Activated T-cell treated with anti-CD3 and anti-CD28 coated beads for 4 hours (primary cell): ENCODE measurements around the gene TRERF1.
"Not testable (repeated sequence)": the region's sequence is repeated elsewhere in the genome, so short reads cannot be mapped to it uniquely, and the experiment has no call there.

ENCODE experiments used
- DNase-seq: peaks from one replicate; pipeline ENCODE4 v3.0.0-alpha.2; 2020

TRERF1 gene, protein sequence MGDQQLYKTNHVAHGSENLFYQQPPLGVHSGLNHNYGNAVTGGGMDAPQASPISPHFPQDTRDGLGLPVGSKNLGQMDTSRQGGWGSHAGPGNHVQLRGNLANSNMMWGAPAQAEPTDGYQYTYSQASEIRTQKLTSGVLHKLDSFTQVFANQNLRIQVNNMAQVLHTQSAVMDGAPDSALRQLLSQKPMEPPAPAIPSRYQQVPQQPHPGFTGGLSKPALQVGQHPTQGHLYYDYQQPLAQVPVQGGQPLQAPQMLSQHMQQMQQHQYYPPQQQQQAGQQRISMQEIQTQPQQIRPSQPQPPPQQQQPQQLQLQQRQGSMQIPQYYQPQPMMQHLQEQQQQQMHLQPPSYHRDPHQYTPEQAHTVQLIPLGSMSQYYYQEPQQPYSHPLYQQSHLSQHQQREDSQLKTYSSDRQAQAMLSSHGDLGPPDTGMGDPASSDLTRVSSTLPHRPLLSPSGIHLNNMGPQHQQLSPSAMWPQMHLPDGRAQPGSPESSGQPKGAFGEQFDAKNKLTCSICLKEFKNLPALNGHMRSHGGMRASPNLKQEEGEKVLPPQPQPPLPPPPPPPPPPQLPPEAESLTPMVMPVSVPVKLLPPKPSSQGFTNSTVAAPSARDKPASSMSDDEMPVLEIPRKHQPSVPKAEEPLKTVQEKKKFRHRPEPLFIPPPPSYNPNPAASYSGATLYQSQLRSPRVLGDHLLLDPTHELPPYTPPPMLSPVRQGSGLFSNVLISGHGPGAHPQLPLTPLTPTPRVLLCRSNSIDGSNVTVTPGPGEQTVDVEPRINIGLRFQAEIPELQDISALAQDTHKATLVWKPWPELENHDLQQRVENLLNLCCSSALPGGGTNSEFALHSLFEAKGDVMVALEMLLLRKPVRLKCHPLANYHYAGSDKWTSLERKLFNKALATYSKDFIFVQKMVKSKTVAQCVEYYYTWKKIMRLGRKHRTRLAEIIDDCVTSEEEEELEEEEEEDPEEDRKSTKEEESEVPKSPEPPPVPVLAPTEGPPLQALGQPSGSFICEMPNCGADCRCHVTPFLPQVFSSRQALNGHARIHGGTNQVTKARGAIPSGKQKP (N-terminal part only)

DNA sequence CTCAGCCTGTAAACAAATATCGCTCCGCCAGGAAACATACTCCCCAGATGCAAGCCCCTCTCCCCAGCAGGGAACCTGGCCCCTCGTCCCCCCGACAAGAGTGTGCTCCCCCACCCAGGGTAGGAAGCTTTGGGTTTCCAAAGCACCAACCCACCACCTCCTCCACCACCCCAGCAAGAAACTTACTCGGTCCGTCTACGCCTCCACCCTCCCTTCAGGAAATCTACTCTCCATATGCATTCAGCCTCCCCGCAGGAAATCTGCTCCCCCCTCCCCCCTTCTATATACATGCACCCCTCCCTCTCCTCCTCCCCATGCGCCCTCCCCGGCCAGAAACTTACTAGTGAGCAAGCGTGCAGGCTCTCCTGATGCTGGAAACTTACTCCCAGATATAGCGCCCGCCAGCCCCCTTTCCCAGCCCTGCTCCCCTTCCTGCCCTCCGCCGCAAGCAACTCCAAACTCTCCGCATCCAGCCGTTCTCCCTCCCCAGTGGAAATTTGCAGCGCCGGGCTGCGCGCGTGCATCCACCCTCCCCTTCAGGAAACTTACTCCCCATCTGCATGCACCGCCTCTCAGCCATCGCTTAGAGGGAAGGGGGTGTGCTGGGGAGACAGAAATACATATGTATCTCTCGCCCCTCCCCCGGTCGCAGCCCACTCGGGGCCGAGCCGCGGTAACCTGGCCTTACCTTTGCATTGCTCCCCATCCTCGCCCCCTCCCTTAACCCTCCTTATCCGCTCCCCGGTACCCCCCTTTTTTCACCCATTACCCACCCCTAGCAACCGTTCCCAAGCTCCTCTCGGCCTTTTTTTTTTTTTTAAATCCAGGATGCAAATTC lies at the start of gene TRERF1:
TRERF1 (minus strand) TSS at position 594 of the 838 bp plus-strand sequence. CDS start 182,336 bp downstream, outside the sequence.
- no peak for DNase-seq

DNA sequence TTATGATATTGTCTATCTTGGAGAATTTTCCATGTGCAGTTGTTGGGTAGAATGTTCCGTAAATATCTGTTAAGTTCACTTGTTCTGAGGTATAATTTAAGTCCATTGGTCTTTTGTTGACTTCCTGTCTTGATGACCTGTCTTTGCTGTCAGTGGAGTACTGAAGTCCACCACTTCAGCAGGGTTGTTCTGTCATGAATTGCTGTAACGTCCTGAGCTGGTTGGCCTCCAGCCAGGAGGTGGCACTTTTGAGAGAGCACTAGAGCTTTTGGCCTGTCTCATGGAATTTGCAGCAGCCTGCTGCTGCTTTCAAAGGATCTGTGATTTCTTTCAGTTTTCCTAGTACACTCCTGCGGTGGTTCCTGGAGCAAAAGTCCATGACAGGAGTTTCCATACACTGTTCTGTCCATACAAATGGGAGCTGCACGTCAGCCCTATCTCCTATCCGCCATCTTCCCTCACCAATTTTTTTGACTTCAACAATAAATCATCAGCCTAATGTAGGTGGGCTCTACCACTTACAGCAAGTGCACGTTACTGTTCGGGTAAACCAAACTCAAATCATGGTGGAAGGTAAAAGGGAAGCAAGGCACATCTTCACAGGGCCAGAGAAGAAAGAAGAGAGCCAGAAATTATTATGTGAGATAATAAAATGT lies 46.9 kb upstream of the TRERF1 start:
- DNase-seq, result no peak

DNA sequence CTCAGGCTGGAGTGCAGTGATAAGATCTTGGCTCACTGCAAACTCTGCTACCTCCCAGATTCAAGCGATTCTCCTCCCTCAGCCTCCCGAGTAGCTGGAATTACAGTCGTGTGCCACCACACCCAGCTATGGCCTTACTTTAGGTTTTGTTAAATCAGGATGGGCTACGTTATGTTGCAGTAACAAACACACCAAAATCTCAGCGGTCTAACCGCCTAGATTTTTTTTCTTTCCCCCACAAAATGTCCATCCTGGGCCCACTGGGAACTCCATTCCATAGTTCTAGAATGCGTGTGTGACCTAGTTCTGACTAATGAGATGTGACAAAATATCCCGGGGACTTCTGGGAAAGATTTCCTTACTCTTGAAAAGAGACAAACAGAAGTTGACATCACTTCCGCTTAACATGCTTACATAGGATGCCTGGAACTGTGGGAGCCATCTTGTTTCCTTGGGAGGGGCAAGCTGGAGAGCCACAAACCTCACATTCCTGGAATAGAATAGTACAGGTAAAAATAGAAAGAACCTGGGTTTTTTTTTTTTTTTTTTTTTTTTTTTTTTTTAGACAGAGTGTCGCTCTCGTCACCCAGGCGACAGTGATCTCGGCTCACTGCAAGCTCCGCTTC lies 42.3 kb upstream of the TRERF1 start:
- DNase-seq, result no peak

DNA sequence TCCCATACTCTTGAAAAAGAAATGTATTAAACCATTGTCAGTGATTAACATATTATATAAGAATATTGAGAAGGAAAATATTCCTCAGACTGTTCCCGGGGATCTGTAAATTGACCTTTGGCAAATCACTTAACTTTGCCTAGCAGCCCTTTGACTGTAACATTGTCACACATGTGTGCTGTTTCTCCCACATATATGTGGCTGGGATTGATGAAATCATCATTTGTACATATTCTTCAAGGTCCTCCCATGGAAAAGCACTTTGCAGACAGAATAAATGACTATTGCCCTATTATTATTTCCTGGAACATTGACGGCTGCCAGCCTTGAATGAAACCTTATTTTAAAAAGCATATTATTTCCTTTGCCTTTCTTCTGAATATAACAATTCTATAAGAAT lies 36.4 kb upstream of the TRERF1 start:
- DNase-seq, result no peak

DNA sequence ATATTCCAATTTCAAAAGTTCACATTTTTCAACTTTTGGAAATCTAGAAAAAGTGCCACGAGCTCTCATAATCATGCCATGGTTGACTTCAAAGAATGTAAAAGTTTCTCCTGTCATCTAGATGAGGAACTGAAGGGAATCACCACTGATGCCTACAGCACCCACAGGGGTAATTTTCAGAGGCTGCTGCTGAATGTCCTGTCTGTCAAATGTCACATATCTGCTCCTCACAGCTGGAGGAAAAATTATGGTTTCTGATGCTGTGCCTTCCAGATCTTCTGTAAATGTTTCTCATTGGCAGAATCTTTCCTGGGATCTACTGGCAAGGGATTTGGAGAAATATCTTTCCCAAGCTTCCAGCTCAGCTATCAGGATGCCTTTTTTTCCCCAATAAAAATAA lies 32.5 kb upstream of the TRERF1 start:
- no peak for DNase-seq

DNA sequence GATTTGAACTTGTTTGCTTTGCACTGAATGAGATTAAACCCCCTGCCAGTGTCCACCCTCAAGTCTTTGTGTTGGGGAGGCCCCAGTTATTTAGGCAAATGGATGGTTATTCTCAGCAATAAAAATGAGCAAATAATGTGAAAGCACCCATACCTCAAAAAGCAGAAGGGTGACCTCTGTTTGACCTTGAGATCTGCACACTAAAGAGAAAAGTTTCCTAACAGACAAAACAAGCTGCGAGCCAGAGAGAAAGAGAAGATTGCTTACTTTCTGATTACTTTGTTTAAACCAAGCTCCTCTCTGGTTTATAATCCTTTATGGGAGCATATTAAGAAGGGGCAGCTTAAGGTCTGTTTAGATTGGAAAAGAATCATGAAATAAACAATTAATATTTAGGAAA lies 30.4 kb upstream of the TRERF1 start:
- DNase-seq, result no peak

DNA sequence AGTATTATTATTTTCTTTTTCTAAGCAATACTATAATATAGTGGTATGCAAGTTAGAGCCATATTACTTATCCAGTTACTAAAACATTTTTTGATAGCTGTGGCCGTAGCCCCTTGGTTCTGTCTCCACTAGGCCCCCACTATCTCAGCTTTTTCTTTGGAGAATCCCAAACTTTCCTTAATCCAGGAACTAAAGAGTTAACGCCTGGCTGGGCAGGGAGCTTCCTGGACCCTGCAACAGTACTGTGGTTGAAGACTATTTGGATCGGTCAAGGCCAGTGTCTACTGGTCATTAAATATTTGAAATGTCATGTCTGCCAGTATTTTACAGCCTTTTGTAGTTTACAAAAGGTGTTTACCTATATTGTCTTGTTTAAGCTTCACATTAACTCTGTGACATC lies 20.0 kb upstream of the TRERF1 start:
- no peak for DNase-seq

DNA sequence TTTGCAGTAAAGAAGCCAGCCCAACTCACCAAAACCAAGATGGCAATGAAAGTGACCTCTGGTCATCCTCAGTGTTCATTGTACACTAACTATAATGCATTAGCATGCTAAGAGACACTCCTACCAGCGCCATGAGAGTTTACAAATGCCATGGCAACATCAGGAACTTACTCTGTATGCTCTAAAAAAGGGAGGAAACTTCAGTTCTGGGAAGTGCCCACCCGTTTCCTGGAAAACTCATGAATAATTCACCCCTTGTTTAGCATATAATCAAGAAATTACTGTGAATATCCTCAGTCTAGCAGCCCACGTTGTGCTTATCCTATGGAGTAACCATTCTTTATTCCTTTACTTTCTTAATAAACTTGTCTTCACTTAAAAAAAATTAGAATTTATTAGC lies 19.4 kb upstream of the TRERF1 start:
- no peak for DNase-seq

DNA sequence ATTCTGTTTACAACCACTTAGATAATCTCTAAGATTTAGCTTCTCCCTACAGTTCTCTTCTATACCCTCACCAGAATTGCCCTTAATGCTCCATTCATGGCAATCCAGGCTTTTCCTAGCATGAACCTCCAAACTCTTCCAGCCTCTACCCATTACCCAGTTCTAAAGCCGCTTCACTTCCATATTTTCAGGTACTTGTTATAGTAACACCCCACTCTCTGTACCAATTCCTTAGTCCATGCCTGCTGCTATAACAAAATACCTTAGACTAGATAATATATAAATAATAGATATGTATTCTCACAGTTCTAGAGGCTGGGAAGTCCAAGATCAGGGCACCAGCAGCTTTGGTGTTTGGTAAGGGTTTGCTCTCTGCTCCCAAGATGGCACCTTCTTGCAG lies 16.5 kb upstream of the TRERF1 start:
- DNase-seq, result no peak

DNA sequence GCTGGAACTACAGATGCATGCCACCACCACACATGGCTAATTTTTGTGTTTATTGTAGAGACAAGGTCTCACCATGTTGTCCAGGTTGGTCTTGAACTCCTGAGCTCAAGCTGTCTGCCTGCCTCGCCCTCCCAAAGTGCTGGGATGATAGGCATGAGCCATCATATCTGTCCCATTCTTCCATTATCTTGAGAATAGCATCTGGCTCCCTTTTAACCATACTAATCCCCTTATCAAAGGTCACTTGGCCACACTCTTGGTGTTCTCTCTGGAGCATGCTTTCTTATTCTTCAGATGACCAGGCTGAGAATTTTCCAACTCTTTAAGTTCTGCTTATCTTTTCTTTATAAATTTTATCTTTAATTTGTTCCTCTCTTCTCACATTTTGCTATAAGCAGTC lies 15.9 kb upstream of the TRERF1 start:
- no peak for DNase-seq

DNA sequence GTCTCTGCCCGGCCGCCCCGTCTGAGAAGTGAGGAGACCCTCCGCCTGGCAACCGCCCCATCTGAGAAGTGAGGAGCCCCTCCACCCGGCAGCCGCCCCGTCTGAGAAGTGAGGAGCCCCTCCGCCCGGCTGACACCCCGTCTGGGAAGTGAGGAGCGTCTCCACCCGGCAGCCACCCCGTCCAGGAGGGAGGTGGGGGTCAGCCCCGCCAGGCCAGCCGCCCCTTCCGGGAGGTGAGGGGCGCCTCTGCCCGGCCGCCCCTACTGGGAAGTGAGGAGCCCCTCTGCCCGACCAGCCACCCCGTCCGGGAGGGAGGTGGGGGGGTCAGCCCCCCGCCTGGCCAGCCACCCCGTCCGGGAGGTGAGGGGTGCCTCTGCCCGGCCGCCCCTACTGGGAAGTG lies 14.7 kb upstream of the TRERF1 start:
- DNase-seq, result not testable (repeated sequence)

DNA sequence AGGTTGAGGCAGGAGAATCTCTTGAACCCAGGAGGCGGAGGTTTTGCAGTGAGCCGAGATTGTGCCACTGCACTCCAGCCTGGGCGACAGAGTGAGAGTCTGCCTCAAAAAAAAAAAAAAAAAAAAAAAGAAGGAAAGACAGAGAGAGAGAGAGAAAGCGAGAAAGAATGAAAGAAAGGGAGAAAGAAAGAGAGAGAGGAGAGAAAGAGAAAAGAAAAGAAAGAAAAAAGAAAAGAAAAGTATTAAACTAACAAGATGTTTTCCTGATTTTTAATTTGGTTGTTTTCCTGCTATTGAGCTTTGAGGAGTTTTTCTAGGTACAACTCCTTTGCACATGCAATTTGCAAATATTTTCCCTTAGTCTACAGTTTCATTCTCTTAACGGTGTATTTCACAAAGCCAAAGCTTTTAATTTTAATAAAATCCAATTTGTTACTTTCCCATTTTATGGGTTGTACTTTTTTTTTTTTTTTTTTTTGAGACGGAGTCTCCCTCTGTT lies 10.8 kb upstream of the TRERF1 start:
- no peak for DNase-seq

DNA sequence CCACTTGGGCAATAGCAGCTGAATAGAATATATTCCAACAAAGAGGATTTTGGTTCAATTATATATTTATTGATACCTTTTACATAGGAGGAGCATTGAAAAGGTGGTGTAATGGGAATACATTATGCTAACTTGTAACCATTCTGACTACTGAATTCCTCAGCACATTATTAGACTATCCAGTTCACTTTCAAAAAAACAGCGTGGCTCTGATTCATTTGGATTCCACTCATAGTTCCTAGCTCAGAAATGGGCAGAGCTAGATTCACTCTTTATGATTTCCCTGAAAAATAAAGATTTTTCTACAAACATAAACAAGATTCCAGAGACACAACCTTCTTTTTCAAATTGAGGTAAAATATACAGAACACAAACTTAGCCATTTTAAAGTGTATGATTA lies 9.2 kb upstream of the TRERF1 start:
- no peak for DNase-seq

DNA sequence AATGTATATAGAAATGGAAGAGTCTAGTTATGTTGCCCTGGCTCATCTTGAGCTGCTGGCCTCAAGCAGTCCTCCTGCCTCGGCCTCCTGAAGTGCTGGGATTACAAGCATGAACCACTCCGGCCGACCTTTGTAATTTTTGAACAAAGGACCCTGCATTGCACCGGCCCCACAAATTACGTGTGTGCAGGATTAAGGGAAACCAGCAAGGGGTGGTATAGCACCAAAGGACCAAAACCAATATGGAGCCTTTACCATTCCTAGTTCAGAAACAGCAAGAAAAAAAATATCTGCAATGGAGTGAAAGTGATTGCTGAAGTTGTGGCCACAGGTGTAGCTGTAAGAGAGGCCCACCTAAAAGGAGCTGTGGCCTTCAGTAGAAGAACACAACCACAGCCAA lies 8.2 kb upstream of the TRERF1 start:
- no peak for DNase-seq

DNA sequence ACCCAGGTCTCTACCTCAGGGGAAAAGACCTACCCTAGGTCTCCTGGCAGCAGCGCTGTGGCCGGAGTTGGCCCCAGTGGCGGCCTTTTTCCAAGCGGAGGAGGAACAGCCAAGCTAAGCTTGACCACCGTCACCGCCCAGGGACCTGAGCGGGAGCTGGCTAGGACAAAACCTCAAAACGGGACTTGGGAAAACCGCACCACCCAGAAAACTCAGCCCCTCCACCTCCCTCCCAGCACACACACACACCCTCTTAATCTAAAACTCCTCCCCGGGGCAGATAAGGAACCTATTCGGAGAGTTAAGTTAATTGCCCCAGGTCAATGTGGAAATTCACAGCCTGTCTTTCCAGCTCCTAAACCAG lies 2.7 kb upstream of the TRERF1 start:
- DNase-seq, result no peak

DNA sequence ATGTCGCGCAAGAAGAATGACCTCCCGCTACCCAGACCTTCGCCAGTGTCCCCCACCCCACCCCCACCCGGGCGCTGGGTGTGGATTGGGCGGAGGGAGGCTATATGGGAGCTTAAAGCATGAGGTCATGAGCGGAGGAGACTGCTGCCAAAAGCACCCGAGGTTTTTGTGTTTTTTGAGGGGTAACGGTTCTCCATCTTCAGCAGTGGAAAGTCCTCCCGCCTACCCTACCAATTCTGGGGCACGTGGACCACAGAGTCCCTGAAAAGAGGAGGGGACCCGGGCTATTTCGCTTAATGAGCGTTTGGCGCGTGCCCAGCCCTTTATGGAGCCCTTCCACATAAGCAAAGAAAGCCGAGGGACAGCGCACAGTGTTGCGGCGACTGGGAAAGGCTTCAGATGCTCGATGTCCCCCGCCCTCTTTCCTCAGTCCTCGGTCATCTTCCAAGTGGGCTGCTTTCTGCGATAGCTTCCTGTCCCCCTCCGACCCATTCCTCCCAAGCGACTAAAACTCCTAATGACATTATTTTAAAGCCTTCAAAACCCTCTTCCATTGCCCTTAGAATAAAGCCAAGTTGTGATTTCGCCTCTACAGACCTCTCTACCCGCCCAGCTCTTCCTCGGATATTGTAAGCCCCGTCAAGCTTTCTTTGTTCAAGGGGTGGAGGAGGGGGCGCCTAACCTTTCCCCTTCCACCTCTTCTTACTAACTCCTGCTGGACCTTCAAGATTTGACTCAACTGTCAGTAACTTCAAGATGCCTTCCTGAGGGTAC lies 2.1 kb upstream of the TRERF1 start:
- no peak for DNase-seq

DNA sequence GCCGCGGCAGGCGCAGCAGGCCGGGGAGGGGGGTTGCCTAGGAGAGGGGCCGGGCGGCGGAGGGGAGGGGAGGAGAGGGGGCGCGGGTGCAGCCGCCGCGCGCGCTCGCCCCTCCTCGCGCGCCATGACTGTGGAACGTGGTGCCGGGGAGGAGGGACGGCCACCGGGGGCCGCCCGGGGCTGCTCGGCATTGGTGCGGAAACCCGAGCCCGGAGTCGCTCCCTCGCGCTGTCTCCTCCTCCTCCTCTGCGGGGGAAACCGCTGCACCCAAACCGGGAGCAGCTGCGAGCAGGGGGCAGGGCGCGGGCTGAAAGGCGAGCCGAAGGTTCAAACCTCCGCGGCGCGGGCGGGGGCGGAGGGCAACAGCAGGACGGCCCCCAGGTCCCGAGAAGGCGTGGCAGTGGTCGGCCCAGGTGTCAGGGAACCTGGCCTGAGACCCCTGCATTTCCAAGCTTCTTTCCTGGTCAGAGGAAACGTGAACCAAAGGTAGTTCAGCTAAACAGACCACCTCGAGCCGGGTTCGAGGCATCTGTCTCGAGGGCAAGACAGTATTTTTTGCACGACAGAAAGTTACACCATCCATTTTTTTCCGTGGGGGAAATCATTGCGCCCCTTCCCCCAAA lies 1.4 kb upstream of the TRERF1 start:
- DNase-seq, result peak; percentile 57

DNA sequence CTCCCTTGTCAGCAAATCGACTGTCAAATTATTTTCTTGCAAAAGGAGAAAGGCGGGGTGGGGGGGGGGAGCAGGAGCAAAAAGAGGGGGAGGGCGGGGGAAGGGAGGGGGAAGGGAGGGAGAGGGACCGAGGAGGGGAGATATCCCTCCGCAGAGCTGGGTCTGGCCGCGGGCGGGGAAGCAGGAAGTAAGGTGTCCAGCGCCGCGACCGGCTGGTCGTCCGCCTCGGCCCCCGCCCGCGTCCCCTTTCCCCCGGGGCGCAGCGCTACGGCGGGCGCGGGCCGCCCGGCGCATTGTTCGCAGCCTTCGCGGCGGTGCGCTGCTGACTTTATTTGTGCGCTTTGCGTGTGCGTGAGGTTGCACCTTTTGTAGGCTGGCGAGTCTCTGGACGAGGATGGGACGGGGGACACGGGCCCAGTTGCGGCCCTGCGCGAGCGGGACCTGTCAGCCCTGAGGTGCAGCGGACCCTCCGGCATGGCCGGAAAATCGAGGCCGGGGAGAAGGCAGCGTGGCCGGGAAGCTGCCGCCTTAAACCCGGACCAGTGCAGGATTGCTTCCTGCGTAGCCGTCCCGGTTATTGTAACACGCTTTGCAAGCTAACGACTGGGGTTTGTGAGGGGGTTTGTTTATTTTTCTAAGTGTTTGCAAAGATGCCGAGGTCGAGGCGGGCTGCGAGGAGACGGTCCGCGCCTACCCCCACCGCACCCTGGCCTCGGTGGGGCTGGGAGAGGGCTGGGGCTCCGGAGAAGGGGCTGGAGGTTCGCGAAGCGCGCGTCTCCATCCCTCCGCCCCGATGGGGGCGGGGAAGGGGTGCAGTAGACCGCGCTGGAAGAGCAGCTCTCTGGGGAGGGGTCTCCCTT lies 675 bp upstream of the TRERF1 start:
- no peak for DNase-seq
